HepG2 (cell line): ENCODE measurements around the gene SOX12. TPM values are rescaled to one million over a fixed set of nuclear protein-coding genes. Genes with fewer than 3 reads are reported as not detected.
A peak's percentile ranks its signal among the peaks of the same experiment; 100 is the strongest.

Source experiments
- ATF1 ChIP-seq: IDR thresholded peaks from 2 replicates; pipeline ENCODE4 v1.6.1; 2016; ENCODE audit warnings: mild to moderate bottlenecking, control low read depth
- CCDC6 ChIP-seq: sonication (generic); formaldehyde crosslinking; IDR thresholded peaks from 2 replicates; pipeline ENCODE4 v1.8.1; 2022; ENCODE audit warnings: mild to moderate bottlenecking, missing genetic modification reagents, moderate library complexity
- EEA1 ChIP-seq: sonication (generic); formaldehyde crosslinking; IDR thresholded peaks from 2 replicates; pipeline ENCODE4 v1.5.1; 2020; ENCODE audit warnings: mild to moderate bottlenecking, missing genetic modification reagents, borderline replicate concordance
- ELF3 ChIP-seq: IDR thresholded peaks from 2 replicates; pipeline ENCODE4 v1.6.1; 2016; ENCODE audit warnings: missing genetic modification reagents, missing compliant biosample characterization
- EP300 ChIP-seq, 3 experiments: sonication (generic) in 1 of 3; formaldehyde crosslinking in 1 of 3; IDR thresholded peaks; 2 replicates each; pipeline versions ENCODE4 v1.5.1 to v1.6.1; 2011 to 2020; ENCODE audit warnings: low read depth in 2 of 3, low read length in 2 of 3, borderline replicate concordance in 1 of 3, improper control_type of control experiment in 1 of 3, mild to moderate bottlenecking in 1 of 3, missing genetic modification reagents in 1 of 3, moderate library complexity in 1 of 3
- ETV6 ChIP-seq: sonication (generic); formaldehyde crosslinking; conservative IDR thresholded peaks from 2 replicates; pipeline ENCODE4 v1.4.0; 2020; ENCODE audit warnings: missing genetic modification reagents
- KLF15 ChIP-seq: sonication (generic); formaldehyde crosslinking; IDR thresholded peaks from 2 replicates; pipeline ENCODE4 v1.8.1; 2023; ENCODE audit warnings: borderline replicate concordance, mild to moderate bottlenecking, inconsistent platforms, missing genetic modification reagents, mixed read lengths
- MATR3 ChIP-seq: sonication (generic); formaldehyde crosslinking; IDR thresholded peaks from 2 replicates; pipeline ENCODE4 v1.4.0; 2020; ENCODE audit warnings: missing genetic modification reagents
- NCOA2 ChIP-seq: sonication (generic); formaldehyde crosslinking; IDR thresholded peaks from 2 replicates; pipeline ENCODE4 v1.8.0; 2022; ENCODE audit warnings: inconsistent platforms
- NCOR1 ChIP-seq: fragments of 200-600 bp; sonication (generic); IDR thresholded peaks from 2 replicates; pipeline ENCODE4 v1.7.0; 2017; ENCODE audit warnings: antibody characterized with exemption, low read length, borderline replicate concordance
- POLR2G ChIP-seq: fragments of 200-400 bp; formaldehyde crosslinking; IDR thresholded peaks from 2 replicates; pipeline ENCODE4 v1.6.1; 2018; ENCODE audit warnings: mild to moderate bottlenecking, low read depth, low read length, moderate library complexity
- RFX1 ChIP-seq: fragments of 450-650 bp; IDR thresholded peaks from 2 replicates; pipeline ENCODE4 v1.6.1; 2017
- SP4 ChIP-seq: sonication (generic); formaldehyde crosslinking; IDR thresholded peaks from 2 replicates; pipeline ENCODE4 v1.8.1; 2023; ENCODE audit warnings: mild to moderate bottlenecking, missing genetic modification reagents
- SRSF9 ChIP-seq: fragments of 200-400 bp; formaldehyde crosslinking; IDR thresholded peaks from 2 replicates; pipeline ENCODE4 v1.6.1; 2018; ENCODE audit warnings: borderline replicate concordance, mild to moderate bottlenecking, low read depth, low read length; ENCODE audit not compliant: insufficient read depth, poor library complexity, severe bottlenecking
- SSRP1 ChIP-seq: IDR thresholded peaks from 2 replicates; pipeline ENCODE4 v1.6.1; 2016; ENCODE audit warnings: control low read depth
- TEAD3 ChIP-seq: optimal IDR thresholded peaks from 2 replicates; pipeline ENCODE3; 2016; ENCODE audit warnings: borderline replicate concordance
- WIZ ChIP-seq: sonication (generic); formaldehyde crosslinking; IDR thresholded peaks from 2 replicates; pipeline ENCODE4 v1.5.1; 2020; ENCODE audit warnings: mild to moderate bottlenecking, missing genetic modification reagents
- ZFP36L2 ChIP-seq: sonication (generic); formaldehyde crosslinking; IDR thresholded peaks from 2 replicates; pipeline ENCODE4 v1.4.0; 2020; ENCODE audit warnings: missing genetic modification reagents
- ZNF253 ChIP-seq: sonication (generic); formaldehyde crosslinking; IDR thresholded peaks from 2 replicates; pipeline ENCODE4 v1.8.0; 2022; ENCODE audit warnings: mild to moderate bottlenecking, missing genetic modification reagents, borderline replicate concordance
- ZNF263 ChIP-seq: sonication (generic); formaldehyde crosslinking; IDR thresholded peaks from 2 replicates; pipeline ENCODE4 v1.4.0; 2020; ENCODE audit warnings: missing genetic modification reagents
- ZNF782 ChIP-seq: sonication (generic); formaldehyde crosslinking; IDR thresholded peaks from 2 replicates; pipeline ENCODE4 v1.4.0; 2020; ENCODE audit warnings: missing genetic modification reagents, mild to moderate bottlenecking, borderline replicate concordance
- polyA plus RNA-seq, 8 experiments: library from polyadenylated mRNA; depleted of rRNA in 3 of 8; stranded (reverse) in 7 of 8; unstranded in 1 of 8; fragments of >200 nt; fragmentation: Illumina TruSeq in 4 of 8; extraction: Trizol in 4 of 8; gene quantifications; 2 replicates each; pipeline versions ENCODE4 v1.2.1 to v1.2.3, GENCODE V29; 2011 to 2016; ENCODE audit warnings: low read depth in 4 of 8, missing spikeins in 1 of 8, mixed read lengths in 1 of 8; ENCODE audit not compliant: insufficient read depth in 1 of 8
- total RNA-seq, 5 experiments: library from RNA; depleted of rRNA; stranded (reverse); fragments of >200 nt; fragmentation: Illumina TruSeq; extraction: Trizol; gene quantifications; 2 replicates each; pipeline ENCODE4 v1.2.3, GENCODE V29; 2016; ENCODE audit warnings: low read depth in 1 of 5
- TF ChIP-seq, protein P1 (sequence below): sonication (generic); formaldehyde crosslinking; IDR thresholded peaks from 2 replicates; pipeline ENCODE4 v1.4.0; 2020; ENCODE audit warnings: missing genetic modification reagents
- TF ChIP-seq, protein P2 (sequence below): sonication (generic); formaldehyde crosslinking; IDR thresholded peaks from 2 replicates; pipeline ENCODE4 v1.5.1; 2020; ENCODE audit warnings: missing genetic modification reagents, mild to moderate bottlenecking, borderline replicate concordance

The SOX12 gene
- total and polyA plus RNA-seq, 2 of the 13 experiments (the other 11 are each of a cell fraction or from before 2014, with no cell fraction given), result 10.0 to 18.7 TPM

GRCh38 chr20:309841-310644 is 15.3 kb upstream of the SOX12 start (continued):
- TF ChIP-seq, protein P1, sequence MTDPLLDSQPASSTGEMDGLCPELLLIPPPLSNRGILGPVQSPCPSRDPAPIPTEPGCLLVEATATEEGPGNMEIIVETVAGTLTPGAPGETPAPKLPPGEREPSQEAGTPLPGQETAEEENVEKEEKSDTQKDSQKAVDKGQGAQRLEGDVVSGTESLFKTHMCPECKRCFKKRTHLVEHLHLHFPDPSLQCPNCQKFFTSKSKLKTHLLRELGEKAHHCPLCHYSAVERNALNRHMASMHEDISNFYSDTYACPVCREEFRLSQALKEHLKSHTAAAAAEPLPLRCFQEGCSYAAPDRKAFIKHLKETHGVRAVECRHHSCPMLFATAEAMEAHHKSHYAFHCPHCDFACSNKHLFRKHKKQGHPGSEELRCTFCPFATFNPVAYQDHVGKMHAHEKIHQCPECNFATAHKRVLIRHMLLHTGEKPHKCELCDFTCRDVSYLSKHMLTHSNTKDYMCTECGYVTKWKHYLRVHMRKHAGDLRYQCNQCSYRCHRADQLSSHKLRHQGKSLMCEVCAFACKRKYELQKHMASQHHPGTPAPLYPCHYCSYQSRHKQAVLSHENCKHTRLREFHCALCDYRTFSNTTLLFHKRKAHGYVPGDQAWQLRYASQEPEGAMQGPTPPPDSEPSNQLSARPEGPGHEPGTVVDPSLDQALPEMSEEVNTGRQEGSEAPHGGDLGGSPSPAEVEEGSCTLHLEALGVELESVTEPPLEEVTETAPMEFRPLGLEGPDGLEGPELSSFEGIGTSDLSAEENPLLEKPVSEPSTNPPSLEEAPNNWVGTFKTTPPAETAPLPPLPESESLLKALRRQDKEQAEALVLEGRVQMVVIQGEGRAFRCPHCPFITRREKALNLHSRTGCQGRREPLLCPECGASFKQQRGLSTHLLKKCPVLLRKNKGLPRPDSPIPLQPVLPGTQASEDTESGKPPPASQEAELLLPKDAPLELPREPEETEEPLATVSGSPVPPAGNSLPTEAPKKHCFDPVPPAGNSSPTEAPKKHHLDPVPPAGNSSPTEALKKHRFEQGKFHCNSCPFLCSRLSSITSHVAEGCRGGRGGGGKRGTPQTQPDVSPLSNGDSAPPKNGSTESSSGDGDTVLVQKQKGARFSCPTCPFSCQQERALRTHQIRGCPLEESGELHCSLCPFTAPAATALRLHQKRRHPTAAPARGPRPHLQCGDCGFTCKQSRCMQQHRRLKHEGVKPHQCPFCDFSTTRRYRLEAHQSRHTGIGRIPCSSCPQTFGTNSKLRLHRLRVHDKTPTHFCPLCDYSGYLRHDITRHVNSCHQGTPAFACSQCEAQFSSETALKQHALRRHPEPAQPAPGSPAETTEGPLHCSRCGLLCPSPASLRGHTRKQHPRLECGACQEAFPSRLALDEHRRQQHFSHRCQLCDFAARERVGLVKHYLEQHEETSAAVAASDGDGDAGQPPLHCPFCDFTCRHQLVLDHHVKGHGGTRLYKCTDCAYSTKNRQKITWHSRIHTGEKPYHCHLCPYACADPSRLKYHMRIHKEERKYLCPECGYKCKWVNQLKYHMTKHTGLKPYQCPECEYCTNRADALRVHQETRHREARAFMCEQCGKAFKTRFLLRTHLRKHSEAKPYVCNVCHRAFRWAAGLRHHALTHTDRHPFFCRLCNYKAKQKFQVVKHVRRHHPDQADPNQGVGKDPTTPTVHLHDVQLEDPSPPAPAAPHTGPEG, result peak; percentile 62
- TF ChIP-seq ELF3 (peak; percentile 63), NCOR1 (peak; percentile 30; the same call in 1 of the 2 replicates), WIZ (CRISPR knock-in tag) (0 out of 2 replicates have a peak, but pooled peaks have one; percentile 82), EP300 (IDR thresholded peaks at IDR 0.05; ENCODE audit: low read depth in 2 of 2, low read length in 2 of 2) (0 out of 4 replicates have a peak, but pooled peaks of 1 of the 2 experiments have one; percentile 7), EP300 (CRISPR knock-in tag; IDR thresholded peaks at IDR 0.05; ENCODE audit: borderline replicate concordance) (no peak; the same call in 1 of the 2 replicates), KLF15 (CRISPR knock-in tag) (0 out of 2 replicates have a peak, but pooled peaks have one; percentile 79), SRSF9 (no peak), POLR2G (peak; percentile 69), SSRP1 (CRISPR knock-in tag) (no peak), TEAD3 (CRISPR knock-in tag) (peak; percentile 62), ZFP36L2 (CRISPR knock-in tag) (no peak), ZNF253 (peak; percentile 74; the same call in 1 of the 2 replicates), RFX1 (peak; percentile 87), EEA1 (CRISPR knock-in tag) (no peak), SP4 (CRISPR knock-in tag) (peak; percentile 61; the same call in 1 of the 2 replicates), CCDC6 (CRISPR knock-in tag) (no peak), ETV6 (no peak; the same call in 1 of the 2 replicates), ZNF263 (peak; percentile 48), ZNF782 (peak; percentile 87; the same call in 1 of the 2 replicates), NCOA2 (peak; percentile 49; the same call in 1 of the 2 replicates), MATR3 (CRISPR knock-in tag) (no peak), ATF1 (peak; percentile 75; the same call in 1 of the 2 replicates)
- TF ChIP-seq, protein P2, sequence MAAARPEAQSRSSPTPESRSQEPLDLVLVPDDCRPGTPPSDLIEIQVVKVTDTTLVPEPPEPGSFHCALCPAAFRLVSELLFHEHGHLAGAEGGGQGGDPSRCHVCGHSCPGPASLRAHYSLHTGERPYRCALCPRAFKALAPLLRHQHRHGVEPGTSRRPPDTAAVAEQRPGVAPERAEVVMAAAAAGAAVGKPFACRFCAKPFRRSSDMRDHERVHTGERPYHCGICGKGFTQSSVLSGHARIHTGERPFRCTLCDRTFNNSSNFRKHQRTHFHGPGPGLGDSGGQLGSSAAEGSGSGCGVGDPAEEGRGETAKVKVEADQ (CRISPR knock-in tag), result peak; percentile 90; the same call in 1 of the 2 replicates
